Measurements from ENCODE around the gene GCH1.

GRCh38 chr14:54867011-54867410 lies 35.6 kb downstream of the GCH1 start:
- TF ChIP-seq ESRRA (CRISPR knock-in tag; IDR thresholded peaks at IDR 0.05; ENCODE audit: borderline replicate concordance) = no peak
- TF ChIP-seq CTCF (IDR thresholded peaks at IDR 0.05) = no peak
- no peak for TF ChIP-seq ATF6 (CRISPR knock-in tag; IDR thresholded peaks at IDR 0.05)
- TF ChIP-seq CREB1 (CRISPR knock-in tag; IDR thresholded peaks at IDR 0.05) = no peak
- TF ChIP-seq E2F1 (CRISPR knock-in tag; IDR thresholded peaks at IDR 0.05) = no peak
- no peak for TF ChIP-seq TEAD4 (CRISPR knock-in tag; IDR thresholded peaks at IDR 0.05)
- TF ChIP-seq CREM (CRISPR knock-in tag; IDR thresholded peaks at IDR 0.05) = no peak
- TF ChIP-seq FOXJ3 (CRISPR knock-in tag; IDR thresholded peaks at IDR 0.05; ENCODE audit: borderline replicate concordance) = no peak
- TF ChIP-seq ATF2 (CRISPR knock-in tag; IDR thresholded peaks at IDR 0.05; ENCODE audit: borderline replicate concordance, low read depth) = no peak
- no peak for TF ChIP-seq ZBTB21 (CRISPR knock-in tag; IDR thresholded peaks at IDR 0.05; ENCODE audit: borderline replicate concordance)
- no peak for TF ChIP-seq NR3C1 (CRISPR knock-in tag; conservative IDR thresholded peaks at IDR 0.05; ENCODE audit: low read depth)
